SKM-1 treated with dmso at 0.1 percent for 144 hours (cell line): ENCODE measurements around the gene CTIF.

Experiments used
- DNase-seq: peaks from one replicate; lab custom pipeline; 2025; ENCODE audit not compliant: unreplicated experiment; lab: John Stamatoyannopoulos, UW

CTIF gene

GRCh38 chr18:48874233-48874632 lies 335.4 kb downstream of the CTIF start:
- no peak for DNase-seq

GRCh38 chr18:48874701-48875162 lies 335.9 kb downstream of the CTIF start:
- no peak for DNase-seq

DNA sequence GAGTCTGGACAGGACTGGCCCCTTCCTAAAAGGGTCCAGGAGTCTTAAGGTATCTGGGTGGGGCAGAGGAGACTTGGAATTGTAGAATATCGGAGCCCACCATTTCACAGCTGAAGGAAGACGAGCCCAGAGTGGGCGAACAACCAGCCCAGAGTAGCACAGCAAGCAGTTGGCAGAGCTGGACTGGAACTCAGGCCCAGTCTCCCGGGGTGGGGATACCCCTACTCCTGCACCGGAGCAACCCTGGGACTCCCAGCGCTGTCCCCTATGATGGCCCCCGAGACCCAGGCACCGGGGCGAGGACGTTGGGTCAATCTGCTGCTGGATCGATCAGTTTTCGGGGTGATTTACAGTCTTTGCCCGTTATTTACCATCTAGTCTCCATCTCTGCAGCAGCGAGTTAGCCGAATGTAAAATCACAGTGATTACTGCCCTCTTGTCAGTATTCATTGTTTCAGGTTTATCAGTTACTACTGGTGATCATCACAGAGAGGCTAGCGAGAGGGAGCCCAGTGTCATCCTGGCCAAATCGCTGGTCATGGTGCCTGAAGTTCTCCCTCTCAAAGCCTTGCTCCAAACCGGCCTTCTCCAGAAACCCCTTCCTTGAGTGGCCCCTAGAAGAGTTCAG lies 336.6 kb downstream of the CTIF start:
- DNase-seq: no peak

DNA sequence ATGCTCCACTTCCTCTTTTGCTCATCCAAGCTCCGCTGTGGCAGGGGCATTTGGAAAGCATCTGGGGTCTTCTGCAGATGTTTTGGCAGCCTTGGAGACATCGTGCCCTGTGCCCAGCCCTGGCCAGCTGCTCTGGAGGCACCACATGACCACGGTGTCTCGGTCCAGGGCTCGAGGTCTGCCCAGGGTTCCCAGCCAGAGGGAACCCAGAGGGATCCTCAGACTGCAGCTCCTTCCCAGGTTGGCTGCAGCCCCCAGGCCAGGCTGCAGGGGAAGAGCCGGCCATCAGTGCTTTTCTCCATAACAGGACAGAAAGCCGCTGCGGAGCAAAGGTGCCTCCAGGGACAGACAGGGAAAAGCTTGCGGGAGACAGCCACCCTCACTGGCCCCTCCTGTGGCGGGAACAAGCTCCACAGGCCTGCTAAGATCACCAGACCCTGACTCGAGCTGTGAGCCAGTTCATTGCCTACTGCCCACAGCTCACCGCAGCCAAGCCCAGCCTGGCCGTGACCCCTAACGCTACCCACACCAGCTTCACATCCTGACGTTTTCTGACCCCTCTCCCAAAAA lies 337.2 kb downstream of the CTIF start:
- peak; percentile 7 for DNase-seq

DNA sequence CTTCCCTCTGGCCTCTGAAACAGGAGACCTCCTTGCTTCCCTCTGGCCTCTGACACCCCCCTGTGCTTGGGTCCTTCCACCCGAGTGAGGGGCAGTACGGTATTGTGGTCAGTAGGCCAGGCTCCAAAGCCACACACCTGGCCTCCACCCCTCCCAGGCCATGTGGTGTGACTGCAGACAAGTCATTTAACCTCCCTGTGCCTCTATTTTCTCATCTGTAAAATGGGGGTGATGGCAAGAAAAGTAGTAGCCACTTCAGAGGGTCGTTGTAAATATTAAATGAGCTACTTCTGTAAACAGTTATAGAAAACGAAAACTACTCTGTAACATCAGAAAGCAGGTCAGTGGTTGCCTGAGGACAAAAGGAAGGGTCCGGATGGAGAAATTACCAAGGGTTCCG lies 337.8 kb downstream of the CTIF start:
- DNase-seq: no peak

- DNase-seq: no peak
Measured at GRCh38 chr18:48877941-48878340, 339.1 kb downstream of the CTIF start.

DNA sequence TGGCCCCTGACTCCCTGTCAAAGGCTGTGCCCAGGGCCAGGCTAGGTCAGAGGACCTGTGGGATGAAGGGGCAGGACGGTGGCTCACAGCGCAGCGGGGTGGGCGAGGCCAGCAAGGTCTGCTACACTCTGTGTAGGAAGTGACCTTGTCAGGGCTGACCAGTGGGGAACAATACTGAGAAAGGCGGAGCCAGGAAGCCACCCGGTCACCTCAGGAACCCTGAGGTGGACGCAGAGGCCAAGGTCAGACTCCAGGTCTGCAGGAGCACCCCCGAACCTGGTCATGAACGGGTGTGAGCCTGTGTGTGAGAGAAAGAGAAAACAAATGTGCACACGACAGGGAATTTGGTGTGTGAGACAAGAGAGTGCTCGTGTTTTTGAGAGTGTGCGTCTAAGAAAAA lies 339.6 kb downstream of the CTIF start:
- DNase-seq: no peak

DNA sequence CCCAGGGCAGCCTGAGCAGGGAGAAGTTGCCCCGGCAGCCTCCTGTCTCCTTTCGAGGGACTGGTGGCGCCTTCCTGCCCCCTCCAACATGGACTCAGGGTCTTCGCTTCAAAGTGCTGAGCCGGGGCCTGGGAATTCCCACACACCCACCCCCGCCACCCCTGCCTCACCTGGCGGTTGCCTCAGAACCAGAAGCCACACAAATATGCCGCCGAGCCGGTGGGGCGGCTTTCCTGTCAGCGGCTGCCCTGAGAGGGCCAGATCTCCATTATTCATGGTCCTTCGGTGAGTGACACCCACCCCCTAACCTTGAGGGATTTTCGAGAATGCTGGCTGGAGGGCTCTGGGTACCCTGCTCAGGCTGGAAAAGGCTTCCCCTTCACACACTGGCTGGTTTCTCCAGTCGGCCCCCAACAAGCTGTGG lies 340.2 kb downstream of the CTIF start:
- DNase-seq: no peak

GRCh38 chr18:48880931-48881330 lies 342.1 kb downstream of the CTIF start:
- no peak for DNase-seq

- no peak for DNase-seq
Measured at GRCh38 chr18:48882379-48882778, 343.5 kb downstream of the CTIF start.

DNA sequence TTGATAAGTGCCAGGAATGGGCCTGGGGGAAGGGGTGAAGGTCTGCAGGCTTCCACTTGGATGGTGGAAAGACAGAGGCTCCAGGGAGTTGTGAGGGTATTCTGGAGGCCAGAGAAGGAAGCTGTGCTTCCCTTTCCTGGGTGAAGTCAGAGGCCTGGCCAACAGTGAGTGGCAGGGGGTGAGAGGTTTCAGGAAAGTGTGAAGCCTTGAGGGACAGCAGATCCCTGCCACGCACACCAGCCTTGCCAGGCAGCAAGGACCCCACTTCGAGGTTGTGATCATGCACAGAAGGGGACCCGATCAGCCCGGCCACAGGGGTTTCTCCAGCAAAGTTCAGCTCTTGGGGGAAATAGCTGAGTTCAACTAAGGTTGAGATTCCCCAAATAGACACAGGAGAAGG lies 345.5 kb downstream of the CTIF start:
- DNase-seq: no peak

DNA sequence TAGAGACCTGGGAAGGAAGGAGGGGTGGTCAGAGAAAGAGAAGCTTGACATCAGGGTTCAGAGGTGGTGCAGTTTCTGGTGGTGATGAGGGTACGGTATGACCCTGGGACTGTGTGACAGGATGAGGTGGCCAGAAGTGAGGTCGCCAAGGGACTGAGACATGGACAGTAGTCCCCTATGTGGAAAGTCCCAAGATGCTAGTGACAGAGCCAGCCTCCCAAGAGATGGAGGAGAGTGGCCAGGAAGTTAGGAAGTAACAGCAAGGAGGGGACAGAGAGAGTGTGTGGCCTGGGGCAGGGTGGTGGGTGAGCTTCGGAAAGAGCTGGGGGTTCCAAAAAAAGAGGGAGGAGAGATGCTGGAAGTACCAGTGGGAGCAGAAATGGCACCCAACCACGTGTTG lies 345.9 kb downstream of the CTIF start:
- DNase-seq: no peak

- no peak for DNase-seq
Measured at GRCh38 chr18:48885266-48885923, 346.6 kb downstream of the CTIF start.

GRCh38 chr18:48885924-48886400 lies 347.1 kb downstream of the CTIF start:
- DNase-seq: no peak

DNA sequence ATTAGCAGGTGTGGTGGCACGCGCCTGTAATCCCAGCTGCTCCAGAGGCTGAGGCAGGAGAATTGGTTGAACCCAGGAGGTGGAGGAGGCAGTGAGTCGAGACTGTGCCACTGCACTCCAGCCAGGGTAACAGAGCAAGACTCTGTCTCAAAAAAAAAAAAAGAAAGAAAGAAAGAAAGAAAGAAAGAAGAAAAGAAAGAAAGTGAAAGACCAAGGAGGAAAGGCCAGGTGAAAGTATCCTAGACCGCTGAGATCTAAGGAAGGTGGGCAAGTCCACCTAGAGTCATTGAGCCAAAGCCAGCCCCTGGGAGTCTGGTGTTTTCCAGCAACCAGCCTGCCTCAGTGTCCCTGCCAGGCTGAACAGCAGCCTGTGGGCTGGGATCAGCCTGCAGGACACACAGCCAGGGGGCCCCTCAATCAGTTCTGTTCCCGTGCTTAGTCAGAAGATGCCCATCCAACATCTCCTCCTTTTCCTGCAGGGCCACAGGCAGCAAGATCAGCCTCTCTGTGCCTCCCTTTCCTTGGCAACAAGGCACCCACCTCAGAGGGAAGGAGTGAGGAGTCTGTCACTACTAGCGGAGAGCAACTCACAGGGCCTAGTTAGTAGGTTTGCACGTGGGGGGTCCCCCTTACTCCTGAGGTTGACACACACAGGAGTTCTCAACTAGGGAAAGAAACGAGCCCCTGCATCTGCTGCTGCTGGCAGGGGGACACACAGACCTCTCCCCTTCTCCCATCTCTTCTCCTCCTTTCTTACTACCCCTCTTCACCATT lies 347.9 kb downstream of the CTIF start:
- DNase-seq: no peak

- no peak for DNase-seq
Measured at GRCh38 chr18:48887294-48887904, 348.6 kb downstream of the CTIF start.

DNA sequence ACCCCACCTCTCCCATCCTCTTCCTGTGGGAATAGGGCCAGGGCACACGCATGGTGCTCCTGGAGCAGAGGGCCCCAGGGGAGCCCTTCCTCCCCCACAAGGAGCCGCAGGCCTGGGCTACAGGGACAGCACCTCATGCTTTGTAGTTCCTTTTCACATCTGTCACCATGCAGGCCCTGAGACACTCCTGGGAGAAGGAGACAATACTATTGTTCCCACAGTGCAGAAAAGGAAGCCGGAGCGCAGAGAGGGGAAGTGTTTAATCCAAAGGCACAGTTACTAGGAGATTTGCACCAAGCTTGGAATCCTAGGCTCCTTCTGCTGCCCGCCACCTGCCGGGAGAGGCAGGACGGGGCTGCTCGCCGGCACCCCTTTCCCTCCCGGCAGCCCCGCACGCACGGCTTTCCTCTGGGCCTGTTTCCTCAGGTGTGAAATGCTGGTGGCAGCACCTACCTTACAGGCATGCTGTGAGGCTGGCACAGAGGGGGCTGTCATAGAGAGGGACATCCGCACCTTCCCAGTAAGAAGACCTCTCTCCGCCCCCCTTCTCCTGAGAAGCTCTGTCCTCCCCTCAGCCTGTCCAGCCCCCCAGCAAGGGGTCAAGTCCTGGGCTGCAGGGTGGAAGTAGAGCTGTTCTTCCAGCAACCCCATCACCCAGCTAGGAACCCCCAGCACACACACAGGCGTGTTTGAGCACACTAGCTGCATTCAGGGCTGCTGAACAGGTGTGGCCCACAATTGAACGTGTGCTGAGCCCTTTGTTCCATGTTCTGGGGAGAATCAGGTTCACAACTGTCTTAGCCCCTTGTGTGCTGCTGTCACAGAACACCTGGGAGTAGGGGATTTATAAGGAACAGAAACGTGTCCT lies 349.3 kb downstream of the CTIF start:
- no peak for DNase-seq

- DNase-seq: no peak
Measured at GRCh38 chr18:48888773-48889080, 349.9 kb downstream of the CTIF start.

GRCh38 chr18:48889115-48889941 lies 350.5 kb downstream of the CTIF start:
- no peak for DNase-seq
